GM12878 (cell line): ENCODE results near the gene B4GALT5. TPM values are rescaled to one million over a fixed set of nuclear protein-coding genes. Genes with fewer than 3 reads are reported as not detected.

Source experiments
- ATAC-seq: fragments of 200-7000 bp; cut with Tn5 transposase; 3 replicates; pipeline ENCODE4 v1.9.1; 2020; ENCODE audit warnings: mild to moderate bottlenecking, moderate library complexity
- BruUV-seq: library from RNA; stranded (reverse); fragments of 400-500 nt; replicated peaks from 2 replicates; lab custom pipeline; 2021; lab: Mats Ljungman, UMichigan
- CTCF ChIA-PET: fragments of 300-600 bp; sonication (Branson Sonifier 250); formaldehyde crosslinking; extraction: SDS; loops from one replicate; lab custom pipeline; 2021; ENCODE audit warnings: inconsistent platforms; lab: Yijun Ruan, JAX
- POLR2A ChIA-PET: fragments of 350-600 bp; formaldehyde crosslinking; extraction: SDS; loops from one replicate; lab custom pipeline; 2021; ENCODE audit warnings: inconsistent platforms; lab: Charles Lee
- RAD21 ChIA-PET: fragments of 300-600 bp; sonication (Branson Sonifier 250); formaldehyde crosslinking; loops from one replicate; lab custom pipeline; 2023; ENCODE audit warnings: antibody characterized with exemption; ENCODE audit not compliant: unreplicated experiment; lab: Charles Lee
- SMC1A ChIA-PET: fragments of 300-600 bp; sonication (Branson Sonifier 250); formaldehyde crosslinking; loops from one replicate; lab custom pipeline; 2023; ENCODE audit not compliant: unreplicated experiment, uncharacterized antibody; lab: Charles Lee
- DNase-seq: peaks from one replicate; pipeline ENCODE4 v3.0.0-alpha.2; 2011; ENCODE audit warnings: low read depth, low spot score
- FAIRE-seq: peaks from 3 replicates; lab custom pipeline; 2011; peaks lifted over from hg19 to GRCh38; lab: Jason Lieb, UNC
- H2AFZ ChIP-seq: 2 replicates; pipeline ENCODE4 v1.6.0; 2011; ENCODE audit warnings: low read depth, low read length, control low read depth; ENCODE audit not compliant: control insufficient read depth
- H3K27ac ChIP-seq: 2 replicates; pipeline ENCODE4 v1.5.1; 2011; ENCODE audit warnings: control low read depth; ENCODE audit not compliant: control insufficient read depth, insufficient read depth
- H3K27me3 ChIP-seq, 2 experiments: replicated peaks in 1 of 2; 2 replicates each; pipeline versions ENCODE4 v1.6.0 to v1.6.1; 2011; ENCODE audit warnings: low read length in 1 of 2; ENCODE audit not compliant: control insufficient read depth in 2 of 2, insufficient read depth in 2 of 2
- H3K36me3 ChIP-seq, 2 experiments: 2 replicates each; pipeline ENCODE4 v1.5.1; 2011; ENCODE audit warnings: low read length in 1 of 2; ENCODE audit not compliant: control insufficient read depth in 2 of 2, insufficient read depth in 2 of 2
- H3K4me1 ChIP-seq: 2 replicates; pipeline ENCODE4 v1.6.1; 2011; ENCODE audit warnings: mild to moderate bottlenecking, low read length, moderate library complexity, mixed read lengths; ENCODE audit not compliant: control insufficient read depth, insufficient read depth
- H3K4me2 ChIP-seq: 2 replicates; pipeline ENCODE4 v1.6.0; 2011; ENCODE audit warnings: control low read depth; ENCODE audit not compliant: control insufficient read depth, insufficient read depth
- H3K4me3 ChIP-seq: fragments of 200-600 bp; sonication (generic); 2 replicates; pipeline ENCODE4 v1.5.1; 2016
- H3K79me2 ChIP-seq: 2 replicates; pipeline ENCODE4 v1.6.0; 2011; ENCODE audit warnings: low read length; ENCODE audit not compliant: control insufficient read depth, insufficient read depth
- H3K9ac ChIP-seq: 2 replicates; pipeline ENCODE4 v1.8.0; 2011; ENCODE audit warnings: low read length, control low read depth, mixed read lengths; ENCODE audit not compliant: control insufficient read depth, insufficient read depth
- H3K9me3 ChIP-seq: replicated peaks from 3 replicates; pipeline ENCODE4 v1.5.1; 2011; ENCODE audit warnings: mild to moderate bottlenecking, low read length; ENCODE audit not compliant: control insufficient read depth, insufficient read depth
- H4K20me1 ChIP-seq: 2 replicates; pipeline ENCODE4 v1.6.0; 2011; ENCODE audit not compliant: control insufficient read depth, insufficient read depth
- BMI1 ChIP-seq: fragments of 450-650 bp; IDR thresholded peaks from 2 replicates; pipeline ENCODE4 v1.6.1; 2016; ENCODE audit warnings: mild to moderate bottlenecking, moderate library complexity, borderline replicate concordance
- CBX5 ChIP-seq: sonication (generic); IDR thresholded peaks from 2 replicates; pipeline ENCODE4 v1.6.1; 2016; ENCODE audit warnings: low read depth, moderate library complexity, mild to moderate bottlenecking, inconsistent platforms
- GATAD2B ChIP-seq: fragments of 450-650 bp; conservative IDR thresholded peaks from 2 replicates; pipeline ENCODE4 v1.6.1; 2017; ENCODE audit warnings: low read depth, mild to moderate bottlenecking, moderate library complexity
- IRF4 ChIP-seq: IDR thresholded peaks from 2 replicates; pipeline ENCODE4 v1.6.1; 2011; ENCODE audit warnings: low read depth, low read length
- NBN ChIP-seq: fragments of 450-650 bp; IDR thresholded peaks from 2 replicates; pipeline ENCODE4 v1.6.1; 2016
- SP1 ChIP-seq: IDR thresholded peaks from one replicate; pipeline ENCODE4 v1.6.1; 2011; ENCODE audit warnings: low read depth, low read length
- TCF3 ChIP-seq: IDR thresholded peaks from 2 replicates; pipeline ENCODE4 v1.6.1; 2012; ENCODE audit warnings: low read depth, mild to moderate bottlenecking, low read length, borderline replicate concordance; ENCODE audit not compliant: insufficient read depth
- WGBS: methylation state at CpG from one replicate; pipeline ENCODE4 v1.1.6; 2016; ENCODE audit warnings: low lambda C conversion rate; ENCODE audit not compliant: insufficient replicate concordance, insufficient coverage; ENCODE audit errors: missing lambda C conversion rate; 5-methylcytosine and 5-hydroxymethylcytosine counted together
- in situ Hi-C: fragments of 300-500 bp; cut with MboI; formaldehyde crosslinking; loops from 9 replicates; pipeline ENCODE4 v1.14.3; 2018; ENCODE audit warnings: mixed read lengths
- intact Hi-C: fragments of 100-400 bp; cut with micrococcal nuclease; formaldehyde crosslinking; loops from one replicate; pipeline ENCODE4 v1.14.2; 2022; ENCODE audit not compliant: unreplicated experiment
- polyA plus RNA-seq, 11 experiments: library from polyadenylated mRNA; depleted of rRNA in 4 of 11; unstranded in 6 of 11; stranded (reverse) in 5 of 11; fragments of >200 nt; fragmentation: Nextera tagmentation in 4 of 11; fragmentation: Illumina TruSeq in 1 of 11; extraction: Ambion mirVana in 4 of 11; extraction: Trizol in 1 of 11; gene quantifications; 1 replicate in 1 of 11; 2 replicates in 10 of 11; pipeline versions ENCODE4 v1.2.1 to v1.2.3, GENCODE V29; 2011 to 2016; ENCODE audit warnings: inconsistent platforms in 2 of 11, missing spikeins in 2 of 11, low read depth in 1 of 11
- total RNA-seq, 4 experiments: library from RNA; depleted of rRNA in 3 of 4; stranded (reverse); fragments of >200 nt in 3 of 4; fragmentation: Illumina TruSeq in 1 of 4; extraction: Trizol in 1 of 4; gene quantifications; 2 replicates each; pipeline versions ENCODE4 v1.2.1 to v1.2.3, GENCODE V29; 2013 to 2021
- TF ChIP-seq, protein P1 (sequence below): IDR thresholded peaks from 2 replicates; pipeline ENCODE4 v1.6.1; 2012; ENCODE audit warnings: low read length, inconsistent platforms
- TF ChIP-seq, protein P2 (sequence below): fragments of 450-650 bp; IDR thresholded peaks from 2 replicates; pipeline ENCODE4 v1.6.1; 2018; ENCODE audit warnings: borderline replicate concordance, mild to moderate bottlenecking; ENCODE audit not compliant: partially characterized antibody

B4GALT5 gene
- total and polyA plus RNA-seq, 10 of the 15 experiments (the other 5 are each of a cell fraction or from before 2014, with no cell fraction given) = 2.0 to 55.5 (median 20.2) TPM

DNA sequence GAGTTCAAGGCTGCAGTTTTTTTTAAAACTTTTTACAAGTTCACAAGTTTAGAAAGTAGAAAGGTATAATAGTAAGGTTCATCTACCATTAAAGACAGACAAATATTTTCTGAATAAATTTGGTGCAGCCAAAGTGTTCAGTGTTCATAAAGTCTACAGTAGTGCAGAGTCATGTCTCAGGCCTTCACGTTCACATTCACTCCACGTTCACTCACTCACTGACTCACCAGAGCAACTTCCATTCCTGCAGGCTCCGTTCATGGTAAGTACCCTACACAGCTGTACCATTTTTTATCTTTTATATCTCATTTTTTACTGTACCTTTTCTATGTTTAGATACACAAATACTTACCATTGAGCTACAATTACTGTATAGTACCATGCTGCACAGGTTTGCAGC, 67.6 kb downstream of the B4GALT5 start:
- CTCF ChIA-PET = no interaction called here
- Histone ChIP-seq H2AFZ (no peak overlapping the region), H3K27ac (no peak overlapping the region), H3K27me3 (no peaks in the 10 kb centered on the region), H3K79me2 (no peaks in the 10 kb centered on the region; the same call in 1 of the 2 replicates), H3K4me3 (no peak overlapping the region), H3K4me2 (no peak overlapping the region), H3K36me3 (peaks cover 30 to 40% of the 10 kb centered on the region in 2 experiments), H3K9ac (no peak overlapping the region), H3K4me1 (no peaks in the 10 kb centered on the region), H4K20me1 (no peaks in the 10 kb centered on the region), H3K9me3 (no peaks in the 10 kb centered on the region)
- no TSS peak for BruUV-seq
- ATAC-seq (no peak), FAIRE-seq (no peak), DNase-seq (no peak)
- SMC1A ChIA-PET = interaction anchor here (0.9 to 2.5 kb wide), 2 partner anchors 8 to 15 kb away, joined by 3 to 7 read pairs; no protein-coding TSS in a partner anchor
- intact Hi-C loops (no loop called here), in situ Hi-C loops (no loop called here)
- 98% methylated on average over 3 of the region's 3 CpGs for WGBS
- POLR2A ChIA-PET = no interaction called here
- no peak for TF ChIP-seq CBX5
- RAD21 ChIA-PET = interaction anchor here (0.7 kb wide), 1 partner anchor 12 kb away, joined by 3 read pairs; no protein-coding TSS in a partner anchor

DNA sequence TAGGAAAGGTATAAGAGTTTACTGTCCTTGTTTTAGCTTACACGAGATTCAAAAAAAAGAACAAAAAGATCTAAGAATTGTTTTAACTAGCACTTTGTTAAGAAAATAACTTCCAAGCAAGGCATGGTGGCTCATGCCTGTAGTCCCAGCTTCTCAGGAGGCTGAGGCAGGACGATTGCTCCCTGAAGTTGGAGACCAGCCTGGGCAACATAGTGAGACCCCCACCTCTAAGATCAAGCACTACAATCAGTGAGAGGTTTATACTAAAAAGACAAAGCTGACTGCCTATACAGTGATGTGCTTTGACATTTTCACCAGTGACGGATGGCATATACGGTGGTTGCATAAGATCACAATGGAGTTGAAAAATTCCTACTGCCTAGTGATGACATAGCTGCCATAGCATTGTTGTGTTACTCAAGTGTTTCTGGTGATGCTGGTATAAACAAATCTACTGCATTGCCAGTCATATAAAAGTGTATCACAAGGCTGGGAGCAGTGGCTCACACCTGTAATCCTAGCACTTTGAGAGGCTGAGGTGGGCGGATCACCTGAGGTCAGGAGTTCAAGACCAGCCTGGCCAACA, 68.6 kb downstream of the B4GALT5 start:
- ATAC-seq (no peak), FAIRE-seq (no peak)
- Histone ChIP-seq H3K27me3 (no peaks in the 10 kb centered on the region), H4K20me1 (no peaks in the 10 kb centered on the region), H3K4me3 (no peak overlapping the region)
- intact Hi-C loops = no loop called here
- no peak for TF ChIP-seq NBN
- TF ChIP-seq, protein P1, sequence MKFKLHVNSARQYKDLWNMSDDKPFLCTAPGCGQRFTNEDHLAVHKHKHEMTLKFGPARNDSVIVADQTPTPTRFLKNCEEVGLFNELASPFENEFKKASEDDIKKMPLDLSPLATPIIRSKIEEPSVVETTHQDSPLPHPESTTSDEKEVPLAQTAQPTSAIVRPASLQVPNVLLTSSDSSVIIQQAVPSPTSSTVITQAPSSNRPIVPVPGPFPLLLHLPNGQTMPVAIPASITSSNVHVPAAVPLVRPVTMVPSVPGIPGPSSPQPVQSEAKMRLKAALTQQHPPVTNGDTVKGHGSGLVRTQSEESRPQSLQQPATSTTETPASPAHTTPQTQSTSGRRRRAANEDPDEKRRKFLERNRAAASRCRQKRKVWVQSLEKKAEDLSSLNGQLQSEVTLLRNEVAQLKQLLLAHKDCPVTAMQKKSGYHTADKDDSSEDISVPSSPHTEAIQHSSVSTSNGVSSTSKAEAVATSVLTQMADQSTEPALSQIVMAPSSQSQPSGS = no peak
- TF ChIP-seq IRF4 = no peak
- TF ChIP-seq, protein P2, sequence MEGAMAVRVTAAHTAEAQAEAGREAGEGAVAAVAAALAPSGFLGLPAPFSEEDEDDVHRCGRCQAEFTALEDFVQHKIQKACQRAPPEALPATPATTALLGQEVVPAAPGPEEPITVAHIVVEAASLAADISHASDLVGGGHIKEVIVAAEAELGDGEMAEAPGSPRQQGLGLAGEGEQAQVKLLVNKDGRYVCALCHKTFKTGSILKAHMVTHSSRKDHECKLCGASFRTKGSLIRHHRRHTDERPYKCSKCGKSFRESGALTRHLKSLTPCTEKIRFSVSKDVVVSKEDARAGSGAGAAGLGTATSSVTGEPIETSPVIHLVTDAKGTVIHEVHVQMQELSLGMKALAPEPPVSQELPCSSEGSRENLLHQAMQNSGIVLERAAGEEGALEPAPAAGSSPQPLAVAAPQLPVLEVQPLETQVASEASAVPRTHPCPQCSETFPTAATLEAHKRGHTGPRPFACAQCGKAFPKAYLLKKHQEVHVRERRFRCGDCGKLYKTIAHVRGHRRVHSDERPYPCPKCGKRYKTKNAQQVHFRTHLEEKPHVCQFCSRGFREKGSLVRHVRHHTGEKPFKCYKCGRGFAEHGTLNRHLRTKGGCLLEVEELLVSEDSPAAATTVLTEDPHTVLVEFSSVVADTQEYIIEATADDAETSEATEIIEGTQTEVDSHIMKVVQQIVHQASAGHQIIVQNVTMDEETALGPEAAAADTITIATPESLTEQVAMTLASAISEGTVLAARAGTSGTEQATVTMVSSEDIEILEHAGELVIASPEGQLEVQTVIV = no peak
- no peak for TF ChIP-seq SP1
- no peak for TF ChIP-seq BMI1
- no peak for TF ChIP-seq GATAD2B
- TF ChIP-seq TCF3 = no peak
- TF ChIP-seq, all 136 proteins: peak for 0
- Histone ChIP-seq H3K79me2 (no peaks in the 10 kb centered on the region; the same call in 1 of the 2 replicates), H3K4me1 (no peaks in the 10 kb centered on the region), H2AFZ (no peak overlapping the region), H3K4me2 (no peak overlapping the region), H3K9me3 (no peaks in the 10 kb centered on the region), H3K36me3 (peaks cover 34 to 40% of the 10 kb centered on the region in 2 experiments), H3K9ac (no peak overlapping the region), H3K27ac (no peak overlapping the region)
- SMC1A ChIA-PET = interaction anchor here (0.9 to 1.6 kb wide), 5 partner anchors 10 to 198 kb away, joined by 3 to 5 read pairs (median 4); no protein-coding TSS in a partner anchor
- in situ Hi-C loops = no loop called here
- POLR2A ChIA-PET = interaction anchor here (0.7 kb wide), 1 partner anchor 14 kb away, joined by 3 read pairs; no protein-coding TSS in a partner anchor
- WGBS = 97% methylated on average over 5 of the region's 5 CpGs
- CTCF ChIA-PET = interaction anchor here (0.9 to 2.0 kb wide), 3 partner anchors 10 to 244 kb away, joined by 3 to 6 read pairs (median 4); no protein-coding TSS in a partner anchor
- no peak for DNase-seq
- no TSS peak for BruUV-seq
- RAD21 ChIA-PET = no interaction called here
